ENCODE data around the gene ZNF248. TPM values are rescaled to one million over a fixed set of nuclear protein-coding genes. Genes with fewer than 3 reads are reported as not detected.

The ZNF248 gene
- total RNA-seq, 1 donor from 2014 or later: 9.5 TPM

DNA sequence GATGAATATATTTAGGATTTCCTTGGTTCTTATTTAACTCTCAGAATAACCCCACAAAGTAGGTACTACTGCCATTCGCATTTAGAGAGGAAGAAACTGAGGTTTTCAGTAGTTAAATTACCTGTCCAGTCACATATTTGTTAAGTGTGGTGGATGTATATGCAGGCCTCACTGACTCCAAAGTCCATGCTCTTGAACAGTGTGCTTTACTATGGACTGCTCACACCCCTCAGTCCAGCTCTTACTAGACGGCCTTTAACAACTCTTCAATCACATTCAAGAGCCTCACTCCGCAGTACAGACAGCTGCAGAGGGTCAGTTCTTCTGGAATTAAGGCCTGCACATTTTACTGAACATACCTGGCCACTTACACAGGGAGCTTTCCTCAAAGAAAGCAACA, 36.2 kb downstream of the ZNF248 start:
- Mint-ChIP-seq H3K36me3 (peaks cover 4% of the 10 kb centered on the region), H3K27me3 (no peaks in the 10 kb centered on the region), H3K4me1 (ENCODE audit: unreplicated experiment) (no peaks in the 10 kb centered on the region), H3K4me3 (no peak overlapping the region), H3K27ac (no peak overlapping the region), H3K9me3 (peaks cover 32% of the 10 kb centered on the region)
- TF ChIP-seq, protein P1, sequence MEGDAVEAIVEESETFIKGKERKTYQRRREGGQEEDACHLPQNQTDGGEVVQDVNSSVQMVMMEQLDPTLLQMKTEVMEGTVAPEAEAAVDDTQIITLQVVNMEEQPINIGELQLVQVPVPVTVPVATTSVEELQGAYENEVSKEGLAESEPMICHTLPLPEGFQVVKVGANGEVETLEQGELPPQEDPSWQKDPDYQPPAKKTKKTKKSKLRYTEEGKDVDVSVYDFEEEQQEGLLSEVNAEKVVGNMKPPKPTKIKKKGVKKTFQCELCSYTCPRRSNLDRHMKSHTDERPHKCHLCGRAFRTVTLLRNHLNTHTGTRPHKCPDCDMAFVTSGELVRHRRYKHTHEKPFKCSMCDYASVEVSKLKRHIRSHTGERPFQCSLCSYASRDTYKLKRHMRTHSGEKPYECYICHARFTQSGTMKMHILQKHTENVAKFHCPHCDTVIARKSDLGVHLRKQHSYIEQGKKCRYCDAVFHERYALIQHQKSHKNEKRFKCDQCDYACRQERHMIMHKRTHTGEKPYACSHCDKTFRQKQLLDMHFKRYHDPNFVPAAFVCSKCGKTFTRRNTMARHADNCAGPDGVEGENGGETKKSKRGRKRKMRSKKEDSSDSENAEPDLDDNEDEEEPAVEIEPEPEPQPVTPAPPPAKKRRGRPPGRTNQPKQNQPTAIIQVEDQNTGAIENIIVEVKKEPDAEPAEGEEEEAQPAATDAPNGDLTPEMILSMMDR (conservative IDR thresholded peaks at IDR 0.05): no peak
- no peak for DNase-seq (ENCODE audit: extremely low spot score, unreplicated experiment)

DNA sequence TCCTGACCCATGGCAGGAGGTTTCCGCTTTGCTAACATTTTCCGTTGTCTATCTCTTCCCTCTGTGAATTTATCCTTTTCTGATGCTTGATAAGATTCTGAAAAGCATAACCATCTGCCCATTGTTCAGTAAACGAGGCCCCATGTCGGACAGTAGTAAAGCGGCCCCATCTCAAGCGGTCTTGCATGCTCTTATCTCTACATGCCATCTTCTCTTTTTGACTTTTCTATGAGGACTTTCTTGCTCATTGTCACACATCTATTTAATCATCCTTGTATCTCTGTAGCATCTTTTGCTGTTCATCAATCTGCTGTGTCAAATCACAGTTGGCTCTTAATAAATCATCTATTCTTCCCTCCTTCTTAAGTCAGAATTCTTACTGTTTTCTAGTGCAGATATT, 37.6 kb downstream of the ZNF248 start:
- H3K4me3 Mint-ChIP-seq: no peak overlapping the region
- no peaks in the 10 kb centered on the region for H3K27me3 Mint-ChIP-seq
- no peak for DNase-seq (ENCODE audit: extremely low spot score, unreplicated experiment)
- no peaks in the 10 kb centered on the region for H3K4me1 Mint-ChIP-seq (ENCODE audit: unreplicated experiment)
- H3K27ac Mint-ChIP-seq: no peak overlapping the region
- H3K36me3 Mint-ChIP-seq: peaks cover 4% of the 10 kb centered on the region
- peaks cover 38% of the 10 kb centered on the region for H3K9me3 Mint-ChIP-seq
- TF ChIP-seq, protein P1 (conservative IDR thresholded peaks at IDR 0.05): no peak

DNA sequence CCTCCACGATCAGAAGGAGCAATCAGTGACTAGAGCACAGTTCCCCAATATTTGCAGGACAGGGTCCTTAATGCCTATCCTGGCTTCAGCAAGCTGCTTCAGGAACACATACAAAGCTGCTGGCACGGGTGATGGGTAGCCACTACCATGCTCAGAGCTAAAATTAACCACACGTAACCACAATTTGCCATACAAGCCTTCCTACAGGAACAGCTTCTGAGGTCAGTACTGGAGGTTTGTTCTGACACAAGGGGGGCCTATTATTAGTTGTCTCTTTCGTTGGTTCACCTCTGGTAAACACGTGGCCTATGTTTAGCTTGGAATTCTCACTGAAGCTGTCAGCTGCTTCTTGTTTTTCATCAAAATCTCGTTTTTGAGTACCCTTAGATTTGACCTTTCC, 41.1 kb downstream of the ZNF248 start:
- Mint-ChIP-seq H3K4me1 (ENCODE audit: unreplicated experiment) (no peaks in the 10 kb centered on the region), H3K9me3 (peaks cover 37% of the 10 kb centered on the region), H3K4me3 (no peak overlapping the region), H3K36me3 (no peaks in the 10 kb centered on the region), H3K27ac (no peak overlapping the region), H3K27me3 (no peaks in the 10 kb centered on the region)
- TF ChIP-seq, protein P1 (conservative IDR thresholded peaks at IDR 0.05): no peak
- DNase-seq (ENCODE audit: extremely low spot score, unreplicated experiment): no peak

DNA sequence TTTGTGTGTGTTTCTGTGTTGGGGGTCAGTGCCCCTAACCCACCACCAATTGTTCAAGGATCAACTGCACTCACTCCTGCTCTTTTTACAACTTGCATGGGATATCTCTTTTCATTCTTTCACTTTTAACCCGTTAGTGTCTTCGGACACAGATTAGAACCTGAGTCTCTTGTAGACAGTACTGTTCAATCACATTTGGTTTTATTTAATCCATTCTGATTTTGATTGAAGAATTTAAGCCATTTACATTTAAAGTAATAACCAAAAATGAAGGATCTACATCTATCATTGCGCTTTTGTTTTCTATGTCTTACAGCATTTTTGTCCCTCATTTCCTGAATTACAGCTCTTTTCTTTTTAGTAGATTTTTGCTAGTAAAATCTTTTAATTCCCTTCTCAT, 43.6 kb downstream of the ZNF248 start:
- TF ChIP-seq, protein P1 (conservative IDR thresholded peaks at IDR 0.05): no peak
- no peak for DNase-seq (ENCODE audit: extremely low spot score, unreplicated experiment)
- Mint-ChIP-seq H3K4me1 (ENCODE audit: unreplicated experiment) (no peaks in the 10 kb centered on the region), H3K36me3 (no peaks in the 10 kb centered on the region), H3K27me3 (no peaks in the 10 kb centered on the region), H3K27ac (no peak overlapping the region), H3K9me3 (peaks cover 21% of the 10 kb centered on the region), H3K4me3 (no peak overlapping the region)

DNA sequence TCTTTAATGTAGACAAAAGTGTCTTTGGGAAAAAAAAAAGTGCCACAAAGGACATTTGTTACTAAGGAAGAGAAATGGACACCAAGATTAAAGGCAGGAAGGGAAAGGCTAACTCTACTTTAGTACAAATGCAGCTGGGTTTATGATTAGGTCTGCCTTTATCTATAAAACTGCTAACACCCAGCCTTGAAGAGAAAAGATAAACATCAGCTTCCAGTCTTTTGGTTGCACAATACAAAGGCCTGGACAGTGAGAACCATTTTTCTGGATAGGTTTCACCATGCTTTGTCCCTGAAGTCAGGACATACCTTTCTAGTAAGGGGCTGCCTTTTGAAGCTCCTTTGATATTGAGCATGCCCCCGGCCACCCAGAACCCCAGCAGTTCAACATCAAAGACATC, 45.1 kb downstream of the ZNF248 start:
- no peaks in the 10 kb centered on the region for H3K27me3 Mint-ChIP-seq
- H3K36me3 Mint-ChIP-seq: no peaks in the 10 kb centered on the region
- no peaks in the 10 kb centered on the region for H3K4me1 Mint-ChIP-seq (ENCODE audit: unreplicated experiment)
- H3K4me3 Mint-ChIP-seq: no peak overlapping the region
- DNase-seq (ENCODE audit: extremely low spot score, unreplicated experiment): no peak
- H3K9me3 Mint-ChIP-seq: peaks cover 21% of the 10 kb centered on the region
- TF ChIP-seq, protein P1 (conservative IDR thresholded peaks at IDR 0.05): no peak
- H3K27ac Mint-ChIP-seq: no peak overlapping the region

DNA sequence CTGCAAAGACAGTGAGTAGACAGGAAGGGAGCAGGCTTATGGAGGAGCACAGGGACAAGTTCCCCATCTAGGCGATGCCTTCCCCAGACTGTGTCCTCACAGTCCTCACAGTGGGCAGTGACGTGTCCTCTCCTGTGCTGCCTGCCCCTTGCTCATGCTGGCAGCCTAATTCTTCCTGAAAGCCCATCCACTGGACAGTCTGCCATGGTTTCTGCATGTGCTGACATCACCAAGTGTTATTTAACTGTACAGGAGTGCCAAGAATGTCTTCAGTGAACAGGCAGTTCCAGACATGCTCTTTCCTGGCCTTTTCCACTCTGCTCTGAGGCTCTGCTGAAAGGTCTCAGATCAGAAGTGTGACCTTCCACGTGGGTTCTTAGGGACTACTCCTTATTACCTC, 54.1 kb downstream of the ZNF248 start:
- H3K4me3 Mint-ChIP-seq: no peak overlapping the region
- no peak for DNase-seq (ENCODE audit: extremely low spot score, unreplicated experiment)
- no peaks in the 10 kb centered on the region for H3K27me3 Mint-ChIP-seq
- H3K36me3 Mint-ChIP-seq: no peaks in the 10 kb centered on the region
- TF ChIP-seq, protein P1 (conservative IDR thresholded peaks at IDR 0.05): no peak
- no peaks in the 10 kb centered on the region for H3K4me1 Mint-ChIP-seq (ENCODE audit: unreplicated experiment)
- H3K27ac Mint-ChIP-seq: no peak overlapping the region
- H3K9me3 Mint-ChIP-seq: no peaks in the 10 kb centered on the region

Data from type B pancreatic cell (in vitro differentiated cells).